ENCODE results near the gene PRR19. TPM values are rescaled to one million over a fixed set of nuclear protein-coding genes. Genes with fewer than 3 reads are reported as not detected.
"Not testable (repeated sequence)": the region's sequence is repeated elsewhere in the genome, so short reads cannot be mapped to it uniquely, and the experiment has no call there.

PRR19 gene
- total RNA-seq, 1 donor = not detected

DNA sequence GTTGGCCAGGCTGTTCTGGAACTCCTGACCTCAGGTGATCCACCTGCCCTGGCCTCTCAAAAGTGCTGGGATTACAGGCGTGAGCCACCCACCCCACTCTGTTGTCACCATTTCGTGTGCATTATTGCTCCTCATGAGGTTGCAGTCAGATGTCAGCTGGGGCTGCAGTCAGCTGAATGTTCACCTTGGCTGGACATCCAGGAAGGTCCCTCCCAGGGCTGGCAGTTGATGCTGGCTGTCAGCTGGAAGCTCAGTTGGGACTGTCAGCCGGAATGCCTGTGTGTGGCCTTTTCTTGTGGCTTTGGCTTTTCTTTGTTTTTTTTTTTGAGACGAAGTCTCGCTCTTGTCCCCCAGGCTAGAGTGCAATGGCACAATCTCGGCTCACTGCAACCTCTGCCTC is 30.1 kb downstream of the PRR19 start:
- no peaks in the 10 kb centered on the region for H3K4me1 ChIP-seq (ENCODE audit: insufficient read depth, low read length)
- no peaks in the 10 kb centered on the region for H3K27me3 ChIP-seq (ENCODE audit: insufficient read depth, low read length)

DNA sequence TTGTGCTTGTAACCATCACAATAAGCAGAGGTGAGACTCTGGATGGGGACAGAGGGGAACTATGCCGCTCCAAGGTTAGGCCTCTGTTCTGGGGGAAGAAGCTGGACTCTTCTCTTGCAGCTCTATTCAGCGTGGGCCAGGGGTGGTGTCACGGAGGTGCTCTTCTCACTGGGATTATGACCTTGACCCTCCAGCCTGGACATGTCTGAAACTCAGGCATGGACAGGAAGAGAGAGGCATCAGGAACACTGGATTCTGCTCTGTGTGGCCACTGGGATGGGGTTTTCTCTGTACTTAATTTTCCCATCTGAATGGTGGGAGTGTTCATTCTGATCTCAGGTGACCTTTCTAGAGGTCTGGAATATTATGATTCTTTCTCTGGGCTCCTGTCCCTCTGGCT is 31.1 kb downstream of the PRR19 start:
- Histone ChIP-seq H3K4me1 (ENCODE audit: insufficient read depth, low read length) (no peaks in the 10 kb centered on the region), H3K4me3 (ENCODE audit: low read length) (no peak overlapping the region)

More for the DNA sequence above, 30.1 kb downstream of the PRR19 start:
- Histone ChIP-seq H3K4me3 (ENCODE audit: low read length) (no peak overlapping the region), H3K9me3 (ENCODE audit: low read depth, low read length) (no peaks in the 10 kb centered on the region)

DNA sequence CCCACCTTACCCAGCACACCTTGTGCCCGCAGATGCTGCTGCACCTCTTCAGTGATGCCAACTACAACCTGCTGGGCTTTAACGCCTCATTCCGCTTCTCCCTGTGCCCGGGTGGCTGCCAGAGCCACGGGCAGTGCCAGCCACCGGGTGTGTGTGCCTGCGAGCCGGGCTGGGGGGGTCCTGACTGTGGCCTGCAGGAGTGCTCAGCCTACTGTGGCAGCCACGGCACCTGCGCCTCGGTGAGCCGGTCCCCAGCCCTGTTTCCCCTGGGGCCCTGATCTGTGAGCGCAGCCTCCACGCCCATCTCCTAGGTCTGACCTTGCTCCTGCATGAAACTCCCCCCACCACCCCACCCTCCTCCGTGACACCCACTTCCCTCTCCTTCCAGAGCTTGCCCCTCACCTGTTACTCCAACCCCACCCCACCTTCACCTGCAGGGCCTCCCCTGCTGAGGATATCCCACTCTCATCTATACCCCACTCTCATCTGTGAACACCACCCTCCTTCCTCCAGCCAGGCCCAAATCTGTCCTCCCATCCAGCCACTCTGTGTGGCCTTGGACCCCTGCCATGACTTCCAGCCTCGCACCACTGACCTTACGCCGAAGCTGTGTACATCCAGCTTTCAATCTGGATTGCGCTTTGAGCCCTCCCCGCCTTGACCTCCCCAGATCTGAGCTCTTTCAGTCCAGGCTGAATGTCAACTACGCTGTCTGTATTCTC is 32.2 kb downstream of the PRR19 start:
- no peak overlapping the region for H3K4me3 ChIP-seq (ENCODE audit: low read length)
- no peaks in the 10 kb centered on the region for H3K27me3 ChIP-seq (ENCODE audit: insufficient read depth, low read length)
- H3K9me3 ChIP-seq (ENCODE audit: low read depth, low read length) = no peaks in the 10 kb centered on the region
- H3K4me1 ChIP-seq (ENCODE audit: insufficient read depth, low read length) = no peaks in the 10 kb centered on the region

More for the DNA sequence above, 31.1 kb downstream of the PRR19 start:
- no peaks in the 10 kb centered on the region for H3K9me3 ChIP-seq (ENCODE audit: low read depth, low read length)
- H3K27me3 ChIP-seq (ENCODE audit: insufficient read depth, low read length) = no peaks in the 10 kb centered on the region

DNA sequence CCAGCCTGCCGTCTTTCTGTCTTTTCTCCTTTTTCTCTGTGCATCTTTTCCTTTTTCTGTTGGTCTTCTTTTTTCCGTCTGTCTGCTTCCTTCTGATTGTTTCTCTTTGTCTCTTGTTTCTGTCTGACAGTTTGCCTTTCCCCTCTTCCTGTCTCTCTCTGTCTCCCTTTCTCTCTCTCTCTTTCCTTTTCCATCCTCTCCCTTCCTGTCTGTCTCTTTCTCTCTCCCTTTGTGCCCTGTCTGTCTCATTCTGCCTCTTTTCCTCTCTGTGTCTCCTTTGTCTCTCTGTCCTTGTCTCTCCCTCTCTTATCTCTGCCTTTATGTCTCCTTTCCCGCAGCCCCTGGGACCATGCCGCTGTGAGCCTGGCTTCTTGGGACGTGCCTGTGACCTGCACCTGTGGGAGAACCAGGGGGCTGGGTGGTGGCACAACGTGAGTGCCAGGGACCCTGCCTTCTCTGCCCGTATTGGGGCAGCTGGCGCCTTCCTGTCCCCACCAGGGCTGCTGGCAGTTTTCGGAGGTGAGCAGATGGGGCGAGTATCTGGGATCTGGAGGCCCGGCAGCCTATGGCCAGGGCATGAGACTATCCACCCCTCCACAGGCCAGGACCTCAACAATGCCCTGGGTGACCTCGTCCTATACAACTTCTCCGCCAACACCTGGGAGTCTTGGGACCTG is 32.9 kb downstream of the PRR19 start:
- Histone ChIP-seq H3K4me1 (ENCODE audit: insufficient read depth, low read length) (no peaks in the 10 kb centered on the region), H3K4me3 (ENCODE audit: low read length) (no peak overlapping the region), H3K9me3 (ENCODE audit: low read depth, low read length) (no peaks in the 10 kb centered on the region), H3K27me3 (ENCODE audit: insufficient read depth, low read length) (no peaks in the 10 kb centered on the region)

DNA sequence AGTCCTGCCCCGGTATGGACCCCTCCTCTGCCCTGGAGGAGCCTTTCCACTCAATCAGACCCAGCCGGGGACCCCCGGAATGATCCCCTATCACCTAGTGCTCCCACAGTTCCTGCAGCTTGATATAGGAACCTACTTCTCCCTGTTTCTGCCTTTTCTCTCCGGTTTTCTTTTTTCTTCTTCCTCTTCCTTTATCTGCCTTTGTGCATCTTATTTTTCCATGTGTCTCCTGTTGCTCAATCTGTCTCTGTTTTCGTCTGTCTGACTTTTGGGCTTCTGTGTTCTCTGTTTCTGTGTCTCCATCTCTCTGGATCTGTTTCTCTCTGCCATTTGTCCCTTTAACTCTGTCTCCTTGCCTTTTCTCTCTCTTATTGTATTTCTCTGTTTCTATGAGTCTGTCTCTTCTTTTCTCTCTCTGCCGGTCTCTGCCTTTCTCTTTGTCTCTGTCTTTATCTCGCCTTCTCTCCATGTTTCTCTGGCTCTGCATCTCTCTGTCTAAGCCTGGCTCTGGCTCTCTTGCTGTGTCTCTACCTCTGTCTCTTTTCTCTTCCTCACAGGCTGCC is 33.5 kb downstream of the PRR19 start:
- Histone ChIP-seq H3K4me1 (ENCODE audit: insufficient read depth, low read length) (no peaks in the 10 kb centered on the region), H3K27me3 (ENCODE audit: insufficient read depth, low read length) (no peaks in the 10 kb centered on the region), H3K4me3 (ENCODE audit: low read length) (no peak overlapping the region), H3K9me3 (ENCODE audit: low read depth, low read length) (no peaks in the 10 kb centered on the region)

DNA sequence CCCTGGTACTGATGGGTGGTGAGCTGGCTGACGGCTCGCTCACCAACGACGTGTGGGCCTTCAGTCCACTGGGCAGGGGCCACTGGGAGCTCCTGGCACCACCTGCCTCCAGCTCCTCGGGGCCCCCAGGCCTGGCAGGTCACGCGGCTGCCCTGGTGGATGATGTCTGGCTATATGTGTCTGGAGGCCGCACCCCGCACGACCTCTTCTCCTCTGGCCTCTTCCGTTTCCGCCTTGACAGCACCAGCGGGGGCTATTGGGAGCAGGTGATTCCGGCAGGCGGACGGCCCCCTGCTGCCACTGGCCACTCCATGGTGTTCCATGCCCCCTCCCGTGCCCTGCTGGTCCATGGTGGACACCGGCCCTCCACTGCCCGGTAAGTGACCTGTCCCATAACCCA is 34.0 kb downstream of the PRR19 start:
- H3K27me3 ChIP-seq (ENCODE audit: insufficient read depth, low read length) = no peaks in the 10 kb centered on the region
- no peaks in the 10 kb centered on the region for H3K4me1 ChIP-seq (ENCODE audit: insufficient read depth, low read length)
- H3K9me3 ChIP-seq (ENCODE audit: low read depth, low read length) = no peaks in the 10 kb centered on the region
- no peak overlapping the region for H3K4me3 ChIP-seq (ENCODE audit: low read length)

DNA sequence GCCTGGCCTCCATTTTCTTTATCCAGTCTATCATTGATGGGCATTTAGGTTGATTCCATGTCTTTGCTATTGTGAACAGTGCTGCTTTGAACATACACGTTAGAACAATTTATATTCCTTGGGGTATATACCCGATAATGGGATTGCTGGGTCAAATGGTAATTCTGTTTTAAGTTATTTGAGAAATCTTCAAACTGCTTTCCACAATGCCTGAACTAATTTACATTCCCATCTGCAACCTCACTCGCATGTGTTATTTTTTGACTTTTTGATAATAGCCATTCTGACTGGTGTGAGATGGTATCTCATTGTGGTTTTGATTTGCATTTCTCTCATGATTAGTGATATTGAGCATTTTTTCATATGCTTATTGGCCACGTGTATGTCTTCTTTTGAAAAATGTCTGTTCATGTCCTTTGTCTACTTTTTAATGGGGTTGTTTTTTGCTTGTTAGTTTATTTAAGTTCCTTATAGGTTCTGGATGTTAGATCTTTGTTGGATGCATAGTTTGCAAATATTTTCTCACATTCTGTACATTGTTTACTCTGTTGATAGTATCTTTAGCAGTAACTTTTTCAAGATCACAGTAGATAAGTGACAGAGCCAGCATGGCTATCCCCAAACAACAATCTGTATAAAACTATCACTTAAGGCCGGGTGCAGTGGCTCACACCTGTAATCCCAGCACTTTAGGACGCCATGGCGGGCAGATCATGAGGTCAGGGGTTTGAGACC is 37.4 kb downstream of the PRR19 start:
- H3K27me3 ChIP-seq (ENCODE audit: insufficient read depth, low read length); H3K9me3 ChIP-seq (ENCODE audit: low read depth, low read length); H3K4me3 ChIP-seq (ENCODE audit: low read length); H3K4me1 ChIP-seq (ENCODE audit: insufficient read depth, low read length): not testable (repeated sequence)

DNA sequence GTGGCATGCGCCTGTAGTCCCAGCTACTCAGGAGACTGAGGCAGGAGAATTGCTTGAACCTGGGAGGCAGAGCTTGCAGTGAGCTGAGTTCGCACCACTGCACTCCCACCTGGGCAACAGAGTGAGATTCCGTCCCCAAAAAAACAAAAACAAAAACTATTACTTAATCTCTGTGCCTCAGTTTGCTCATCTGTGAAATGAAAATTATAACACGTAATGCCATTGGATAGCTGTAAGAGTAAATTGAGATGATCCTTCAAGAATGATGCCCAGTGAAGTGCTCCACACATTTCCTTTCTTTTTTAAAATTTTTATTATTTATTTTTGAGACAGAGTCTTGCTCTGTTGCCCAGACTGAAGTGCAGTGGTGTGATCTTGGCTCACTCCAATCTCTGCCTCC is 38.0 kb downstream of the PRR19 start:
- not testable (repeated sequence) for H3K4me1 ChIP-seq (ENCODE audit: insufficient read depth, low read length); H3K27me3 ChIP-seq (ENCODE audit: insufficient read depth, low read length); H3K4me3 ChIP-seq (ENCODE audit: low read length); H3K9me3 ChIP-seq (ENCODE audit: low read depth, low read length)

DNA sequence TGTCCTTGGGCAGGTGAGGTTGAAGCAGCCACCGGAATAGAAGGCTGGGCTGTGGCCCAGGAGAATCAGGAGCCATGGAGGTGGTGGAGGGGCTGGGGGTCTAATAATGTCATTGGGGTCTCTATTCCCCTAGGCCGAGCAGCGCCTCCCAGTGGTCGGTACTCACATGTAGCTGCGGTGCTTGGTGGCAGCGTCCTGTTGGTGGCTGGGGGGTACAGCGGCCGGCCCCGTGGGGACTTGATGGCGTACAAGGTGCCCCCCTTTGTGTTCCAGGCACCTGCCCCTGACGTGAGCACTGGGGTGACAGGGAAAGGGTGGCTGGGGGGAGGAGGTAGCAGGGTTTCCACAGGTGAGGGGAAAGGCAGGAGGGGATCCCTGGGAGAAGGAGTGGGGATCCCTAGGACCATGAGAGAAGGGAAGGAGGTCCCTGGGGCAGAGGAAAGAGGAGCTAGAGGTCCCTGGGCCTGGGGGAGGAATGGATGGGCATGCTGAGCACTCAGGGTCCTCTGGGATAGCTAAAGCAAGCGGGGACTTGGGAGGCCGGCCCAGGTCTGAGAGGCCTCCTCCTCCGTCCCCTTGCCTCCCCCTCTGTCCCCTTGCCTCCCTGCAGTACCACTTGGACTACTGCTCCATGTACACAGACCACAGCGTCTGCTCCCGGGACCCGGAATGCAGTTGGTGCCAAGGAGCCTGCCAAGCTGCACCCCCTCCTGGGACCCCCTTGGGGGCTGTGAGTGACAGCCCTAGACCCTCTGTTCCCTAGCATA is 41.6 kb downstream of the PRR19 start:
- Histone ChIP-seq H3K27me3 (ENCODE audit: insufficient read depth, low read length) (no peaks in the 10 kb centered on the region), H3K4me3 (ENCODE audit: low read length) (no peak overlapping the region), H3K4me1 (ENCODE audit: insufficient read depth, low read length) (peaks cover 15% of the 10 kb centered on the region)

DNA sequence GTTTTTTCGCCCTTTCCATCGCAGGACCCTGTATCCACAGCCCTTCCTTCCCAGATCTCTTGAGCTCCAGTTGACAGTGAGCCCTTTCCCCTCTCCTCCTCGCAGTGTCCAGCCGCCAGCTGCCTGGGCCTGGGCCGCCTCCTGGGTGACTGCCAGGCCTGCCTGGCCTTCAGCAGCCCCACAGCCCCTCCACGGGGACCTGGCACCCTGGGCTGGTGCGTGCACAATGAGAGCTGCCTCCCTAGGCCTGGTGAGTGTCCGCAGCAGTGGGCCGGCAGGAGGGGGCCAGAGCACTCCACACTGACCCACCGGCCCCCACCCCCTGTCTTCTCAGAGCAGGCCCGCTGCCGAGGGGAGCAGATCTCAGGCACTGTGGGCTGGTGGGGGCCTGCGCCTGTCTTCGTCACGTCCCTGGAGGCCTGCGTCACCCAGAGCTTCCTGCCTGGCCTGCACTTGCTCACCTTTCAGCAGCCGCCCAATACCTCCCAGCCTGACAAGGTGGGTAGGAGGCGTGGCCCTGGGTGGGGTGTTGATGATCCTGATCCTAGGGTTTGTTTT is 42.5 kb downstream of the PRR19 start:
- peaks cover 15% of the 10 kb centered on the region for H3K4me1 ChIP-seq (ENCODE audit: insufficient read depth, low read length)
- H3K27me3 ChIP-seq (ENCODE audit: insufficient read depth, low read length) = no peaks in the 10 kb centered on the region
- no peaks in the 10 kb centered on the region for H3K9me3 ChIP-seq (ENCODE audit: low read depth, low read length)
- no peak overlapping the region for H3K4me3 ChIP-seq (ENCODE audit: low read length)

More for the DNA sequence above, 41.6 kb downstream of the PRR19 start:
- no peaks in the 10 kb centered on the region for H3K9me3 ChIP-seq (ENCODE audit: low read depth, low read length)

DNA sequence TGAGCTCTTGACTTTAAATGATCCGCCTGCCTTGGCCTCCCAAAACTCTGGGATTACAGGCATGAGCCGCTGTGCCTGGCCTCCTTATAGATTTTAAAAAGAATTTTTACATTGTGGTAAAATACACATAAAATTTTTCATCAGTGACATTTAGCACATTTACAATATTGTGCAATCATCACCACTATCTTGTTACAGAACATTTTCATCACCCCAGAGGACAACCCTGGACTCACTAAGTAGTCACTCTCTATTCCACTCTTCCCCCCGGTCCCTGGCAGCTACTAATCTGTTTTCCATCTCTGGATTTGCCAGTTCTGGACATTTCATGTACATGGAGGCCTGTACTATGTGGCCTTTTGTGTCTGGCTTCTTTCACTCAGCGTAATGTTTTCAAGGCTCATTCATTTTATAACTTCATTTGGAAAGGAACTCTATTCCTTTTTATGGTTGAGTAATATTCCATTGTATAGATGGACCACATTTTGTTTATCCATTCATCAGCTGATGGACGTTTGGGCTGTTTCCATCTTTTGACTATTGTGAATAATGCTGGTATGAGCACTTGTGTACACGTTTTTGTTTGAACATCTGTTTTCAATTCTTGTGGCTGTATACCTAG is 43.4 kb downstream of the PRR19 start:
- no peaks in the 10 kb centered on the region for H3K9me3 ChIP-seq (ENCODE audit: low read depth, low read length)
- peaks cover 15% of the 10 kb centered on the region for H3K4me1 ChIP-seq (ENCODE audit: insufficient read depth, low read length)
- H3K4me3 ChIP-seq (ENCODE audit: low read length) = no peak overlapping the region
- H3K27me3 ChIP-seq (ENCODE audit: insufficient read depth, low read length) = no peaks in the 10 kb centered on the region

DNA sequence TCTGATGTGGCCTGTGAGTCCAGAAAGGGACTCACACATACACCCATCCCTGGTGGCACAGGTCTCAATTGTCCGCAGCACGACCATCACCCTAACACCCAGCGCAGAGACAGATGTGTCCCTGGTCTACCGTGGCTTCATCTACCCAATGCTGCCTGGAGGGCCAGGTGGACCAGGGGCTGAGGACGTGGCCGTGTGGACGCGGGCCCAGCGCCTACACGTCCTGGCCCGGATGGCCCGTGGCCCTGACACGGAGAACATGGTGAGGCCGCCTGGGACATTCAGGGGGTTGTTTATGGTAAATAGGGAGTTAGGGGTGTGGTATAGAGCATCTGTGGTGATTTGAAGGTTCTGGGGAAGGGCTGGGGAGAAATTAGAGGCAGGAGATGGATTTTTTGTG is 46.3 kb downstream of the PRR19 start:
- Histone ChIP-seq H3K27me3 (ENCODE audit: insufficient read depth, low read length) (no peaks in the 10 kb centered on the region), H3K9me3 (ENCODE audit: low read depth, low read length) (no peaks in the 10 kb centered on the region), H3K4me3 (ENCODE audit: low read length) (no peak overlapping the region), H3K4me1 (ENCODE audit: insufficient read depth, low read length) (peaks cover 15% of the 10 kb centered on the region)

DNA sequence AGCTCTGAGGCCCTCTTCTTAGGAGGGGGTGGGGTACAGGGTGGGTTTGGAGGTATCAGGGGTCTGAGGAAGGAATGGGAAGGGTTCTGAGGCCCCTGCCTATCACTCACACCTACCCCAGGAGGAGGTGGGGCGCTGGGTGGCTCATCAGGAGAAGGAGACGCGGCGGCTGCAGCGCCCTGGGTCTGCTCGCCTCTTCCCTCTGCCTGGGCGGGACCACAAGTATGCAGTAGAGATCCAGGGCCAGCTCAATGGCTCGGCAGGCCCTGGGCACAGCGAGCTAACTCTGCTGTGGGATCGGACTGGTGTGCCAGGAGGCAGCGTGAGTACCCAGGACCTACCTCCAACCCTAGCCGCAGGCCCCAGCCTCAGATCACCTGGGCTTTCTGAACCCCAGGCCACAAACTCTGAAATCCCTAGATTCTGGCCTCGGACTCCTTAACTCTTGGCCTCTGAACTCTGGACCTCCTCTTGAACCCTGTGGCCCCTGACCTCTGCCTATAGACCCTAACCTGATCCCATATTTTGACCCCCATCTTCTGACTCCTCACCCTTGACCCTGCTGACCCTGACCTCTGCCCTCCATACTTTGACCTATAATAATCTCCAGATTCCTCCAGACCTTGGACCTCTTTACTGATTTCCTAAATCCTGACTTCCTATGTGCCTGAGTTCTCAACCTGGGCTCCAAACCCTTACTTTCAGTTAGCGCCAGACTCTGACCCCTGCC is 47.6 kb downstream of the PRR19 start:
- no peaks in the 10 kb centered on the region for H3K27me3 ChIP-seq (ENCODE audit: insufficient read depth, low read length)
- no peaks in the 10 kb centered on the region for H3K9me3 ChIP-seq (ENCODE audit: low read depth, low read length)
- H3K4me3 ChIP-seq (ENCODE audit: low read length) = no peak overlapping the region
- peaks cover 15% of the 10 kb centered on the region for H3K4me1 ChIP-seq (ENCODE audit: insufficient read depth, low read length)

All from mononuclear cell (primary cell).